GM19328 (cell line): ENCODE results near the gene PIP4P1.
A peak's percentile ranks its signal among the peaks of the same experiment; 100 is the strongest.
"Not testable (repeated sequence)": the region's sequence is repeated elsewhere in the genome, so short reads cannot be mapped to it uniquely, and the experiment has no call there.

Source experiments
- ATAC-seq: cut with Tn5 transposase; IDR thresholded peaks from one replicate; pipeline ENCODE4 v1.9.1; 2021; ENCODE audit warnings: mild to moderate bottlenecking, moderate library complexity; ENCODE audit not compliant: unreplicated experiment

PIP4P1 gene

GRCh38 chr14:20477211-20477876 lies 16.1 kb upstream of the PIP4P1 start:
- ATAC-seq = no peak

GRCh38 chr14:20476776-20477175 lies 15.5 kb upstream of the PIP4P1 start:
- ATAC-seq = no peak

DNA sequence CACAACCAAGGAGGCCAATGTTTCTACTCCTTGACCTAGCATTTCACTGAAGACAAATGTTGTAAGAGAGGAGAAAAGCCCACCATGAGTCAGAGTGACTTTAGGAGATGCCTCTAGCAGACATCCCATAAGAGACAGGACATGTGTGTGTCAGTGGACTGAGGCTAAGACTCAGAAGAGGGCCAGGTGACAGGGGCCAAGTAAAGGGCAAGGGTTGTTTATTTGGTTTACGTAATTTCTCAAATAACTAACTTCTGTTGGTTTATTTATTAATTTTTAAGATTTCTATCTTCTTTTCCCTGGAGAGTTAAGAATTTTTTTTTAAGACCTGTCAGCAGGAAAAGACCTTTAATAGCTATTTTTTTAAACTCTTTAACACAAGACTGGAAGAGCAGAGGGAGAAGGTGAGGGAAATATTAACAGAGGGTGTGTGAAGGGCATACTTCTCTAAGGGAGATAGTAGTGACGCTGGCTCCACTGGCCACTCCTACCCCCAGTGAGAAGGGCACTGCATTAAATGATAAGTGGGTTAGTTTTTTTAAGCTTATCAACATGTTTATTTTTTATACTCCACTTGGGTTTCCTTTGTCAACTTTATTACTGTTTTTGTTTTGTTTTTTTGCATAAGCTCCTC lies 11.4 kb upstream of the PIP4P1 start:
- no peak for ATAC-seq

- no peak for ATAC-seq
These were observed 9.3 kb upstream of the PIP4P1 start for GRCh38 chr14:20470603-20470901.

- ATAC-seq = peak; percentile 28
These were observed 8.8 kb upstream of the PIP4P1 start for GRCh38 chr14:20469890-20470602.

GRCh38 chr14:20469242-20469889 lies 8.1 kb upstream of the PIP4P1 start, which contains the start of gene PNP:
Gene PNP (plus strand): TSS chr14:20469406. CDS start chr14:20469525, 119 bp downstream.
- peak; percentile 95 for ATAC-seq

- no peak for ATAC-seq
These were observed 7.6 kb upstream of the PIP4P1 start for GRCh38 chr14:20468764-20469241.

- no peak for ATAC-seq
These were observed 593 bp downstream of the PIP4P1 start for GRCh38 chr14:20460458-20461224.

- ATAC-seq = no peak
These were observed 3.0 kb downstream of the PIP4P1 start for GRCh38 chr14:20458031-20458789.

GRCh38 chr14:20456971-20457370 lies 4.3 kb downstream of the PIP4P1 start:
- ATAC-seq = no peak

DNA sequence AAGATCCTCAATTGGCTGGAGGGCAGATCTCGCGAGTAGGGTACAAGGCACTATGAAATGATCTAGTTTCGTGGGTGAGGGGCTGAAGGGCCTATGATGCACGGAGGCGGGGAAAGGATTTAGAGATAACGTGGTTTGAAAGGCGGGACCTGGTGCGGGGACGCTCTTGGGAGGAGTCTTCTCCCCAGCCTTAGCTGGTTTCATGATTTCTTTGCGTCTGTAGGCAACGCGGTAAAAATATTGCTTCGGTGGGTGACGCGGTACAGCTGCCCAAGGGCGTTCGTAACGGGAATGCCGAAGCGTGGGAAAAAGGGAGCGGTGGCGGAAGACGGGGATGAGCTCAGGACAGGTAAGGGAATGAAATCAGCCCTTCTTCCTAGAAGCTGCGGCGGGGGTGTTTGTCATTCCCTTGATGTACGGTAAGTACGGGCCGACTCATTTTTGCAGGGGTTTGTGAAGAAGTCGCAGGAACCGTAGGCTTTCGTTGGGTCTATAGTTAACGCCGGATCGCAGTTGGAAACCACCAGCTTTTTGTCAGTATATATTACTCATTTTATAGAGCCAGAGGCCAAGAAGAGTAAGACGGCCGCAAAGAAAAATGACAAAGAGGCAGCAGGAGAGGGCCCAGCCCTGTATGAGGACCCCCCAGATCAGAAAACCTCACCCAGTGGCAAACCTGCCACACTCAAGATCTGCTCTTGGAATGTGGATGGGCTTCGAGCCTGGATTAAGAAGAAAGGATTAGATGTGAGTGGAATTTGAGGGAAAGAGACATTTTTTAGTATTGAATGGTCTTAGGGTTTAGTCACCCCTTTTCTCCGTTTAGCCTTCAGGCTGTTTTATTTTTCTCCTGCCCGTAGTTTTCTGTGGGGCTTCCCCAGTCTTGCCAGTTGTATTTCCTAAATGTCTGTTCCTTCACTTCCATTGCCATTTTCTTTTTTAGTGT lies 5.6 kb downstream of the PIP4P1 start:
- peak; percentile 46 for ATAC-seq

- ATAC-seq = peak; percentile 87
These were observed 6.5 kb downstream of the PIP4P1 start, which contains the start of the genes APEX1 and OSGEP for GRCh38 chr14:20454516-20455354. Gene APEX1 (plus strand): TSS chr14:20455226. CDS start chr14:20455646, 420 bp downstream. Gene OSGEP (minus strand): TSS chr14:20454812. CDS start chr14:20454683, 129 bp downstream.

GRCh38 chr14:20452831-20453230 lies 8.4 kb downstream of the PIP4P1 start:
- not testable (repeated sequence) for ATAC-seq

DNA sequence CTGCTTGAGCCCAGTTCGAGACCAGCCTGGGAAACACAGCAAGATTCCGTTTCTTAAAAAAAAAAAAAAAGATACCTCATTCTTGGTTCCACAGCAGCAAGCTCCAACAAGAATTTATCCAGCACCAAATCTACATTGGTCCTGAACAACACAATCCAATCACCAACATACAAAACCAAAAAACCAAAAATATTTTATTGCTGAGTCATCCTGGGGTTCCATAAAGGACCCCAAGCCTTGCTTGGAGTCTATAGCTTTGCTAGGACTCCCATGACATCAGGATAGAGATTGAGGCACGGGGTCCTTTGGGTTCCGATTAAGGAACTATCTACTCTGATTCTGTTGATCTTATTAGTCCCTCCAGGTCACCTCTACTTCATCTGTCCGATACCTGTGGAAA lies 14.3 kb downstream of the PIP4P1 start:
- ATAC-seq = no peak

DNA sequence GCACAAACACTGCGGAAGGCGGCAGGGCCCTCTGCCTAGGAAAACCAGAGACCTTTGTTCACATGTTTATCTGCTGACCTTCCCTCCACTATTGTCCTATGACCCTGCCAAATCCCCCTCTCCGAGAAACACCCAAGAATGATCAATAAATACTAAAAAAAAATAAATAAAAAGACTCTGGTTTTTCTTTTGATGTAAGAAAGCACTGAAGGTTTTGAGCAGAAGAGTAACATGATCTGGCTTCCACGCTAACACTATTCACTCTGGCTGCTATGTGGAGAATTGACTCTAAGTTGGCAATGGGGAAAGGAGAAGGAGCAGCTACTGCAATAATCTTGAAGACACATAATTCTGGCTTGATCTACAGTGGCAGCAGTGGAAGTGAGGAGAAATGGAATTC lies 17.6 kb downstream of the PIP4P1 start:
- ATAC-seq = not testable (repeated sequence)

- ATAC-seq = no peak
These were observed 19.8 kb downstream of the PIP4P1 start for GRCh38 chr14:20441461-20441860.

GRCh38 chr14:20440882-20441281 lies 20.4 kb downstream of the PIP4P1 start:
- no peak for ATAC-seq

DNA sequence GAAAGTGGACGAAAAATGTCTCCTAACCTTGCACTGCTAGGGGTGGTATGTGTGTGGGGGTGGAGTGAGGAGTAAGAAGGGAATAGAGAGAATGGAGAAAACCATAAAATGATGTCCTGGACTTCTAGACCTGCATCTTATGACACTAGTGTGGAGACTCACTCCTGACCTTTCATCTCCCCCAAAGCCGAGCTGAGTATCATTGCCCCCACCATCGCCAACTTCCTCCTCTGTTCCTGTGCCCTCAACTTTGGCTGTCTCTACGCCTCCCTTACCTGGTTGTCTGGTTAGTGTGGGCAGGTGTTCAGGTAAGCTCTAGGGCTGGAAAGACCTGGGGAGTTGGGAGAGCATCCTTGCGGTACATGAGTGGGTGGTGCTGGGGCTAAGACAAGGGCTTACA lies 20.8 kb downstream of the PIP4P1 start:
- ATAC-seq = no peak
